ENCODE data around the gene SDK1.

Gene SDK1

DNA sequence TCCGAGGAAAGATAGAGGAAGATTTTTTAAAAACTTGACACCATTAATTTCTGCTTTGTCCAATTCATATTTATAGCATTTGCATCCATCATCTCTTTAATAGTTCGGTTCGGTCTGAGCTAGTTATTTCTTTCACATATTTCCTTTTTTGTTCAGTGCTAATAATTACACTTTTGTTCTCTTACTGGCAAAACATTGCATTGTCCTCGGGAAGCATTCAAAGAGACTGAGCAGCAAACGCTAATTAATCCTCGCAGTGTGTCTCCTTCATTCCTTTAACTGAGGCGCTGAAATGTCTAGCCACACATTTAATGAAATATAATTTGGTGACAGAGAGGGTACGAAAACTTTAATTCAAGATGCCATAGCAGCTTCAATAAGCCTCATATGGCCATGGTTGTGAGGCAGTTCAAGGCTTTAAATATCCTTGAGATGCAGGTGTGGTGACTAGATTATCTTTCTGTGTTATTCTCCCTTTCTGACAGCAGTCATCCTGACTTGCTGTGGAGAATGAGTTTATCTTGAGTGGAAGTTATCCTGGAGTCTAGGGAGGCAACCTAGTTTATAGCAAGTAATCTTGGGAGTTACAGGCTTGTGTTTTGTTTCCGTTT, 431.4 kb downstream of the SDK1 start:
- no peak for TF ChIP-seq MYC (IDR thresholded peaks at IDR 0.05; ENCODE audit: low read depth, low read length)
- no peak for TF ChIP-seq POLR2A (IDR thresholded peaks at IDR 0.05; ENCODE audit: extremely low read depth, insufficient read length)
- TF ChIP-seq, protein P1, sequence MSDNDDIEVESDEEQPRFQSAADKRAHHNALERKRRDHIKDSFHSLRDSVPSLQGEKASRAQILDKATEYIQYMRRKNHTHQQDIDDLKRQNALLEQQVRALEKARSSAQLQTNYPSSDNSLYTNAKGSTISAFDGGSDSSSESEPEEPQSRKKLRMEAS (IDR thresholded peaks at IDR 0.05; ENCODE audit: low read depth, low read length) = no peak
- TF ChIP-seq, protein P2, sequence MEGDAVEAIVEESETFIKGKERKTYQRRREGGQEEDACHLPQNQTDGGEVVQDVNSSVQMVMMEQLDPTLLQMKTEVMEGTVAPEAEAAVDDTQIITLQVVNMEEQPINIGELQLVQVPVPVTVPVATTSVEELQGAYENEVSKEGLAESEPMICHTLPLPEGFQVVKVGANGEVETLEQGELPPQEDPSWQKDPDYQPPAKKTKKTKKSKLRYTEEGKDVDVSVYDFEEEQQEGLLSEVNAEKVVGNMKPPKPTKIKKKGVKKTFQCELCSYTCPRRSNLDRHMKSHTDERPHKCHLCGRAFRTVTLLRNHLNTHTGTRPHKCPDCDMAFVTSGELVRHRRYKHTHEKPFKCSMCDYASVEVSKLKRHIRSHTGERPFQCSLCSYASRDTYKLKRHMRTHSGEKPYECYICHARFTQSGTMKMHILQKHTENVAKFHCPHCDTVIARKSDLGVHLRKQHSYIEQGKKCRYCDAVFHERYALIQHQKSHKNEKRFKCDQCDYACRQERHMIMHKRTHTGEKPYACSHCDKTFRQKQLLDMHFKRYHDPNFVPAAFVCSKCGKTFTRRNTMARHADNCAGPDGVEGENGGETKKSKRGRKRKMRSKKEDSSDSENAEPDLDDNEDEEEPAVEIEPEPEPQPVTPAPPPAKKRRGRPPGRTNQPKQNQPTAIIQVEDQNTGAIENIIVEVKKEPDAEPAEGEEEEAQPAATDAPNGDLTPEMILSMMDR (IDR thresholded peaks at IDR 0.05; ENCODE audit: low read depth, low read length) = no peak
- no peak for DNase-seq (ENCODE audit: low read depth)
- H3K4me3 ChIP-seq (ENCODE audit: low read depth, low read length) = no peak overlapping the region

DNA sequence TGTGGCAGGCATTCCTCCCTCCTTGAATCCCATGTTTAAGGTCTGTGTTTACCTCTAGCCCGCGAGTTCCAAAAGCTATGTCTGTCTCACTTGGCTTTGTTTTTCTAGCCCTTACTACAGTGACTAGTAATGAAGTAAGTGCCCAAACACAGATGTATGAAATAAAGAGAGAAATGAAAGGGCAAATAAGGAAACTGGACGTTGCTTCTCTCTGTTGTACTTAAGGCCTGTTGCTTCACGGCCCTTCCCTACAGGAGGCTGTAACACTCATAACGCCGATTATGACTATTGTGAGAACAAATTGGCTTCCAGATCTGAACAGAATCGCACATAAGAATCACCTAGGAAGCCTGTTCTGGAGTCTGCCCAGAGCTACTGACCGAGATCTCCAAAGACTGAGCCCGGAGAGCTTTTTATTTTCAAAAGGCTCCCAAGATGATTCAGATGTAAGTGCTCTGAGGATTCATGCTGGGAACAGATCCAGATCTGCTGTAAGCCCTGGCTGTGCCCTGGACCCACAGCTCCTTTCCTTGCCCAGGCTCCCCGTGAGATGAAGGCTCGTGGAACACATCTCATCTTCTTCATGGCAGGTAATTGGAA, 432.6 kb downstream of the SDK1 start:
- TF ChIP-seq MYC (IDR thresholded peaks at IDR 0.05; ENCODE audit: low read depth, low read length) = no peak
- TF ChIP-seq POLR2A (IDR thresholded peaks at IDR 0.05; ENCODE audit: extremely low read depth, insufficient read length) = no peak
- TF ChIP-seq, protein P2 (IDR thresholded peaks at IDR 0.05; ENCODE audit: low read depth, low read length) = no peak
- TF ChIP-seq, protein P1 (IDR thresholded peaks at IDR 0.05; ENCODE audit: low read depth, low read length) = no peak
- DNase-seq (ENCODE audit: low read depth) = no peak
- H3K4me3 ChIP-seq (ENCODE audit: low read depth, low read length) = no peak overlapping the region

DNA sequence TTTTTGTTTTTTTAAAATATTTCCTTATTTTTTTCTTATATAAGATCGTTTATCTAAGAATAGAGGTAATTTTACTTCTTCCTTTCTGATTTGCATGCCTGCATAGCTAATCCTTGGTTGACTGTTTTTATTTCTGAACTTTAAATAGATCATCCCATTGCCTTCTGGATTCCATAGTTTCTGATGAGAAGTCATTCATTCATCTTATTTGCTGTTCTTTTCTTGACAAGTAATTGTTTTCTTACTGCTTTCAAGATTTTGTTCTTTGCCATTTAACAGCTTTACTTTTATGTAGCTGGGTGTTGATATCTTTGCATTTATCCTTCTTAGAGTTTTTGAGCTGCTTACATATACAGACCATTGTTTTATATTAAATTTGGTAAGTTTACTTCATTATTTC, 437.9 kb downstream of the SDK1 start:
- H3K4me3 ChIP-seq (ENCODE audit: low read depth, low read length) = no peak overlapping the region
- no peak for DNase-seq (ENCODE audit: low read depth)
- TF ChIP-seq MYC (IDR thresholded peaks at IDR 0.05; ENCODE audit: low read depth, low read length) = no peak
- TF ChIP-seq, protein P1 (IDR thresholded peaks at IDR 0.05; ENCODE audit: low read depth, low read length) = no peak
- no peak for TF ChIP-seq POLR2A (IDR thresholded peaks at IDR 0.05; ENCODE audit: extremely low read depth, insufficient read length)
- TF ChIP-seq, protein P2 (IDR thresholded peaks at IDR 0.05; ENCODE audit: low read depth, low read length) = no peak

DNA sequence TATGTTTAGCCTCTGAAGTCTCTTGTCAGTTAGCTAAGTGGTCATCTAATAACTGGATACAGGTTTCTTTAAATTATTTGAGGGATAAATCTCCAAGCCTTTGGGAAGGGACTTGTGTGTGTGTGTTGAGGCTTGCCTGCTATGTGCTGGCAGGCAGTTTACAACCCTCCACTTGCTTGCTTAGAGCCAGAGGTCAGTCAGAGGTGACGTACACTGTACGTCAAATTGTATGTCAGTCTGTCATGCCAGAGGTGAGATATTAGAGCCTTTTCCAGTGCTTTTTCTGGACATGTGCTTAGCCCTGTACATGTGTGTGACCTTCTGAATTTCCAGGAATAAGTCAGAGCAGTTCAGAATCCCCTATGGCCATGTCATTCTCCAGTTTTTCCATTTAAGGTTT, 438.9 kb downstream of the SDK1 start:
- TF ChIP-seq, protein P1 (IDR thresholded peaks at IDR 0.05; ENCODE audit: low read depth, low read length) = no peak
- TF ChIP-seq POLR2A (IDR thresholded peaks at IDR 0.05; ENCODE audit: extremely low read depth, insufficient read length) (no peak), MYC (IDR thresholded peaks at IDR 0.05; ENCODE audit: low read depth, low read length) (no peak)
- TF ChIP-seq, protein P2 (IDR thresholded peaks at IDR 0.05; ENCODE audit: low read depth, low read length) = no peak
- H3K4me3 ChIP-seq (ENCODE audit: low read depth, low read length) = no peak overlapping the region
- no peak for DNase-seq (ENCODE audit: low read depth)

DNA sequence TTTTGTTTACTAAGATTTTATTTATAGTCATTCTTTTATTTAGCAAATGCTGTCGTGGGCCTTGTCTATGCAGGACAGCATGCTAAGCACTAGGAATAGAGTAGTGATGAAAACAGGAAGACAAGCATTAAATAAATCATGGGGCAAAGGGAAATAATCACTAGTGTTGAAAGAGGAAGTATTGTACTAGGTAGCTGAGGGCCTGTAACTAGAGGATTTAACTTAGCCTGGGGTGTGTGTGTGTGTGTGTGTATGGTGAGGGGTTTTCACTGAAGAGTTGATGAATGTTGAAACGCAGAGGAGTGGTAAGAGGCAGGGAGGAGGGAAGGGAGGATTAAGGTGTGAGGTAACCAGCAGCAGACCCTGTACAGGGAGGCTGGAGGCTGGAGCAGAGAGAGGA, 446.4 kb downstream of the SDK1 start:
- peak; percentile 7 for DNase-seq (ENCODE audit: low read depth)
- no peak overlapping the region for H3K4me3 ChIP-seq (ENCODE audit: low read depth, low read length)
- TF ChIP-seq, protein P1 (IDR thresholded peaks at IDR 0.05; ENCODE audit: low read depth, low read length) = no peak
- no peak for TF ChIP-seq MYC (IDR thresholded peaks at IDR 0.05; ENCODE audit: low read depth, low read length)
- TF ChIP-seq, protein P2 (IDR thresholded peaks at IDR 0.05; ENCODE audit: low read depth, low read length) = no peak

Data from NB4 (cell line).